Adrenal gland (tissue), 12 donors: ENCODE results near the gene EHD4. TPM values are rescaled to one million over a fixed set of nuclear protein-coding genes. Genes with fewer than 3 reads are reported as not detected.

Experiments
- DNase-seq, 7 donors: peaks; one replicate each; pipeline ENCODE4 v3.0.0-alpha.2; 2019 to 2020
- H3K27ac ChIP-seq, 5 donors: fragments of 200-600 bp; sonication (generic) in 4 of 5; 1 replicate in 3 of 5; 2 replicates in 2 of 5; pipeline versions ENCODE4 v1.5.1 to v1.8.0; 2016 to 2020; ENCODE audit warnings: mild to moderate bottlenecking in 1 of 5
- H3K27me3 ChIP-seq: fragments of 200-600 bp; 2 replicates; pipeline ENCODE4 v1.8.0; 2021
- H3K36me3 ChIP-seq, 2 donors: fragments of 200-600 bp; replicated peaks in 1 of 2; 1 replicate in 1 of 2; 2 replicates in 1 of 2; pipeline versions ENCODE4 v1.5.1 to v1.8.0; 2018 to 2022
- H3K4me1 ChIP-seq, 2 donors: fragments of 200-600 bp; replicated peaks in 1 of 2; 1 replicate in 1 of 2; 2 replicates in 1 of 2; pipeline versions ENCODE4 v1.5.1 to v1.8.0; 2018 to 2021
- H3K4me3 ChIP-seq, 4 donors: fragments of 200-600 bp; sonication (generic) in 3 of 4; one replicate each; pipeline ENCODE4 v1.5.1; 2016 to 2018
- H3K9me3 ChIP-seq, 3 donors: fragments of 200-600 bp; sonication (generic) in 1 of 3; replicated peaks in 1 of 3; 1 replicate in 2 of 3; 2 replicates in 1 of 3; pipeline versions ENCODE4 v1.5.1 to v1.8.0; 2016 to 2021
- POLR2A ChIP-seq, 2 donors: fragments of 450-650 bp; IDR thresholded peaks; one replicate each; pipeline ENCODE4 v1.6.1; 2017; ENCODE audit warnings: antibody characterized with exemption in 2 of 2, mild to moderate bottlenecking in 2 of 2, moderate library complexity in 1 of 2
- WGBS, 4 donors: extraction: QIAGEN DNeasy Blood & Tissue Kit in 2 of 4; methylation state at CpG; one replicate each; pipeline versions ENCODE4 v1.1.5 to v1.1.7; 2013 to 2017; 5-methylcytosine and 5-hydroxymethylcytosine counted together
- intact Hi-C, 2 donors: fragments of 100-400 bp; cut with DNase I; formaldehyde crosslinking; loops; one replicate each; pipeline versions ENCODE4 v1.14.1 to v1.15.0; 2022 to 2023
- polyA plus RNA-seq, 3 donors: library from polyadenylated mRNA; stranded (reverse); fragments of 200-250 nt in 2 of 3; fragments of 350-450 nt in 1 of 3; fragmentation: Illumina TruSeq in 1 of 3; extraction: RNeasy Lipid Tissue Mini Kit (QIAGEN cat#74804) in 1 of 3; gene quantifications; one replicate each; pipeline ENCODE4 v1.2.3, GENCODE V29; 2013 to 2014
- total RNA-seq, 9 donors: library from RNA; depleted of rRNA in 4 of 9; stranded (reverse); fragments of >200 nt in 4 of 9; fragments of 120-200 nt in 1 of 9; fragmentation: NEBNext Ultra II Directional in 1 of 9; extraction: Animal tissue kit (Norgen Biotek cat#: 25700) in 1 of 9; gene quantifications; one replicate each; pipeline versions ENCODE4 v1.1.0 to v1.2.4, GENCODE V29; 2013 to 2023
- TF ChIP-seq, protein P1 (sequence below), 6 experiments: fragments of 450-650 bp in 4 of 6; fragments of 200-600 bp in 2 of 6; sonication (generic) in 1 of 6; IDR thresholded peaks; 1 replicate in 5 of 6; 2 replicates in 1 of 6; pipeline versions ENCODE4 v1.5.1 to v1.8.0; 2016 to 2021; ENCODE audit warnings: antibody characterized with exemption in 6 of 6, mild to moderate bottlenecking in 2 of 6, moderate library complexity in 1 of 6
- donor health status: healthy with polysubstance abuse.
- donor health status: Bipolar disorder and iron deficiency.
- donor health status: DM: yes; HTN: yes; CAD: no.
- donor health status: DM: no; HTN: no; CAD: no.
- donor health status: DM: no; HTN: no; CAD: no.
- donor health status: DM: yes; HTN: yes; CAD: no.

Gene EHD4
- total and polyA plus RNA-seq, 12 donors, result 2.0 to 17.0 (median 11.5) TPM

- Histone ChIP-seq H3K27me3 (no peaks in the 10 kb centered on the region), H3K4me3 (no peak overlapping the region), H3K36me3 (no peaks in the 10 kb centered on the region), H3K9me3 (no peaks in the 10 kb centered on the region), H3K27ac (no peak overlapping the region), H3K4me1 (no peaks in the 10 kb centered on the region)
- intact Hi-C loops, result no loop called here
- no peak for DNase-seq
- TF ChIP-seq, protein P1, sequence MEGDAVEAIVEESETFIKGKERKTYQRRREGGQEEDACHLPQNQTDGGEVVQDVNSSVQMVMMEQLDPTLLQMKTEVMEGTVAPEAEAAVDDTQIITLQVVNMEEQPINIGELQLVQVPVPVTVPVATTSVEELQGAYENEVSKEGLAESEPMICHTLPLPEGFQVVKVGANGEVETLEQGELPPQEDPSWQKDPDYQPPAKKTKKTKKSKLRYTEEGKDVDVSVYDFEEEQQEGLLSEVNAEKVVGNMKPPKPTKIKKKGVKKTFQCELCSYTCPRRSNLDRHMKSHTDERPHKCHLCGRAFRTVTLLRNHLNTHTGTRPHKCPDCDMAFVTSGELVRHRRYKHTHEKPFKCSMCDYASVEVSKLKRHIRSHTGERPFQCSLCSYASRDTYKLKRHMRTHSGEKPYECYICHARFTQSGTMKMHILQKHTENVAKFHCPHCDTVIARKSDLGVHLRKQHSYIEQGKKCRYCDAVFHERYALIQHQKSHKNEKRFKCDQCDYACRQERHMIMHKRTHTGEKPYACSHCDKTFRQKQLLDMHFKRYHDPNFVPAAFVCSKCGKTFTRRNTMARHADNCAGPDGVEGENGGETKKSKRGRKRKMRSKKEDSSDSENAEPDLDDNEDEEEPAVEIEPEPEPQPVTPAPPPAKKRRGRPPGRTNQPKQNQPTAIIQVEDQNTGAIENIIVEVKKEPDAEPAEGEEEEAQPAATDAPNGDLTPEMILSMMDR (IDR thresholded peaks at IDR 0.05), result no peak
- TF ChIP-seq POLR2A (IDR thresholded peaks at IDR 0.05), result no peak
- WGBS, 4 donors, result 92 to 99% (median 96%) methylated on average over 6 to 9 of the region's 9 CpGs
Observed at GRCh38 chr15:41854443-41854842, 117.9 kb downstream of the EHD4 start.

GRCh38 chr15:41853831-41854230 lies 118.5 kb downstream of the EHD4 start:
- Histone ChIP-seq H3K27ac (no peak overlapping the region), H3K27me3 (no peaks in the 10 kb centered on the region), H3K4me1 (no peaks in the 10 kb centered on the region), H3K36me3 (no peaks in the 10 kb centered on the region), H3K9me3 (no peaks in the 10 kb centered on the region), H3K4me3 (no peak overlapping the region)
- no peak for TF ChIP-seq POLR2A (IDR thresholded peaks at IDR 0.05)
- TF ChIP-seq, protein P1 (IDR thresholded peaks at IDR 0.05), result no peak
- intact Hi-C loops, result no loop called here
- no peak for DNase-seq
- 60 to 87% (median 81%) methylated on average over 4 to 10 of the region's 10 CpGs; no CpG with 5 or more reads in 1 of the 4 donors for WGBS, 4 donors

- H3K27me3 ChIP-seq, result no peaks in the 10 kb centered on the region
- H3K27ac ChIP-seq, result no peak overlapping the region
- TF ChIP-seq, protein P1 (IDR thresholded peaks at IDR 0.05), result no peak
- TF ChIP-seq POLR2A (IDR thresholded peaks at IDR 0.05), result no peak
- DNase-seq, result no peak
- WGBS, 4 donors, result 69 to 81% (median 79%) methylated on average over 5 to 17 of the region's 17 CpGs
- intact Hi-C loops, result no loop called here
- no peaks in the 10 kb centered on the region for H3K4me1 ChIP-seq
- peaks cover 0 to 3% of the 10 kb centered on the region in 2 donors for H3K36me3 ChIP-seq
- no peak overlapping the region for H3K4me3 ChIP-seq
- H3K9me3 ChIP-seq, result no peaks in the 10 kb centered on the region
Observed at GRCh38 chr15:41852736-41853590, 119.4 kb downstream of the EHD4 start.

DNA sequence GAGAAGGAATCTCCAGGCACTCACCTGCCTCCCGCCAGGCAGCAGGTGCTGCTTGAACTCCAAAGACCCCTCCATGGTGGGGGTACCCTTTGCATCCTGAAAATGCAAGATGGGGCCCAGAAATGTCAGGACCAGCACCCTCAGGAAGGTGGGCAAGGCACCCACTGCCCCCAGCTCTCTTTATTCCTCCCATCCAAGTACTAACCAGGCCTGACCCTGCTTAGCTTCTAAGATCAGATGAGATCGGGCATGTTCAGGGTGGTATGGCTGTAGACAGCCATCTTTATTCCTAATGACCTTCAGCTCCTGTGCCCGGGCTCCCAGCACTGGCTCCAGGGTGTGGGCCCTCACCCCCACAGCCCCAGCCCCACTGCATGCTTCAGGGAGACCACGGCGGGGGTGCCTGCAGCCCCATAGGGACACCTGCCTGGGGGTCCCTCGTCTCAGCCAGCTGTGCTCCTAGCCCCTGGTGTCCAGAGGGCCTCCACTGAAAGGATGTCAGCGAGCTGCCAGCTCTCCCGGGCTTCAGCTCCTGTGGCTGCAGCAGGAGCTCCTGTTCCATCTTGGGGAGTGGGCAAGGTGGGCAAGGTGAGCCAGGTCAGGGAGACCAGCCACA lies 120.5 kb downstream of the EHD4 start:
- Histone ChIP-seq H3K27ac (no peak overlapping the region), H3K36me3 (peaks cover 0 to 13% of the 10 kb centered on the region in 2 donors), H3K9me3 (no peaks in the 10 kb centered on the region), H3K27me3 (no peaks in the 10 kb centered on the region), H3K4me1 (no peaks in the 10 kb centered on the region), H3K4me3 (no peak overlapping the region)
- intact Hi-C loops, result no loop called here
- 72 to 87% (median 75%) methylated on average over 3 to 8 of the region's 8 CpGs for WGBS, 4 donors
- no peak for DNase-seq
- no peak for TF ChIP-seq POLR2A (IDR thresholded peaks at IDR 0.05)
- TF ChIP-seq, protein P1 (IDR thresholded peaks at IDR 0.05), result no peak
